GM18858 (cell line): Measurements from ENCODE around the gene SEC24D.

Experiments
- ATAC-seq: cut with Tn5 transposase; IDR thresholded peaks from one replicate; pipeline ENCODE4 v1.9.1; 2021; ENCODE audit not compliant: unreplicated experiment

The SEC24D gene

GRCh38 chr4:118755438-118756226, 80.3 kb downstream of the SEC24D start:
- ATAC-seq, result no peak

- ATAC-seq, result no peak
Observed at GRCh38 chr4:118754890-118755289, 81.0 kb downstream of the SEC24D start.

GRCh38 chr4:118753685-118754084, 82.2 kb downstream of the SEC24D start:
- no peak for ATAC-seq

GRCh38 chr4:118753096-118753495, 82.8 kb downstream of the SEC24D start:
- ATAC-seq, result no peak

- no peak for ATAC-seq
Observed at GRCh38 chr4:118752551-118752950, 83.4 kb downstream of the SEC24D start.

- no peak for ATAC-seq
Observed at GRCh38 chr4:118751629-118752323, 84.2 kb downstream of the SEC24D start.

- ATAC-seq, result no peak
Observed at GRCh38 chr4:118749347-118749988, 86.5 kb downstream of the SEC24D start.

- no peak for ATAC-seq
Observed at GRCh38 chr4:118746251-118746919, 89.5 kb downstream of the SEC24D start.

GRCh38 chr4:118745357-118745756, 90.6 kb downstream of the SEC24D start:
- no peak for ATAC-seq

- ATAC-seq, result no peak
Observed at GRCh38 chr4:118743867-118744266, 92.1 kb downstream of the SEC24D start.

- ATAC-seq, result no peak
Observed at GRCh38 chr4:118742050-118742449, 93.9 kb downstream of the SEC24D start.

- ATAC-seq, result no peak
Observed at GRCh38 chr4:118741301-118741855, 94.5 kb downstream of the SEC24D start.

GRCh38 chr4:118740869-118741268, 95.1 kb downstream of the SEC24D start:
- ATAC-seq, result no peak

GRCh38 chr4:118739022-118739713, 96.8 kb downstream of the SEC24D start:
- ATAC-seq, result no peak

GRCh38 chr4:118738090-118738489, 97.8 kb downstream of the SEC24D start:
- ATAC-seq, result no peak

GRCh38 chr4:118736900-118737299, 99.0 kb downstream of the SEC24D start:
- ATAC-seq, result no peak

- ATAC-seq, result no peak
Observed at GRCh38 chr4:118734491-118735205, 101.3 kb downstream of the SEC24D start.

- ATAC-seq, result no peak
Observed at GRCh38 chr4:118732591-118733330, 103.2 kb downstream of the SEC24D start.

GRCh38 chr4:118730683-118731082, 105.2 kb downstream of the SEC24D start:
- ATAC-seq, result no peak
